ENCODE data around the gene FGFR1OP2. TPM values are rescaled to one million over a fixed set of nuclear protein-coding genes. Genes with fewer than 3 reads are reported as not detected.

The FGFR1OP2 gene
- total RNA-seq, 4 donors from 2014 or later, result 68.1 to 134 (median 96.9) TPM

- Histone ChIP-seq H3K27me3 (no peaks in the 10 kb centered on the region), H3K9me3 (no peaks in the 10 kb centered on the region), H3K4me1 (no peaks in the 10 kb centered on the region), H3K36me3 (peaks cover 11 to 24% of the 10 kb centered on the region in 2 donors), H3K4me3 (replicated peaks in 1 of 3) (no peak overlapping the region), H3K27ac (no peak overlapping the region)
- 88 to 94% methylated on average over 5 of the region's 5 CpGs for WGBS, 2 donors
- no peak for TF ChIP-seq POLR2A (IDR thresholded peaks at IDR 0.05)
- TF ChIP-seq, protein P1, sequence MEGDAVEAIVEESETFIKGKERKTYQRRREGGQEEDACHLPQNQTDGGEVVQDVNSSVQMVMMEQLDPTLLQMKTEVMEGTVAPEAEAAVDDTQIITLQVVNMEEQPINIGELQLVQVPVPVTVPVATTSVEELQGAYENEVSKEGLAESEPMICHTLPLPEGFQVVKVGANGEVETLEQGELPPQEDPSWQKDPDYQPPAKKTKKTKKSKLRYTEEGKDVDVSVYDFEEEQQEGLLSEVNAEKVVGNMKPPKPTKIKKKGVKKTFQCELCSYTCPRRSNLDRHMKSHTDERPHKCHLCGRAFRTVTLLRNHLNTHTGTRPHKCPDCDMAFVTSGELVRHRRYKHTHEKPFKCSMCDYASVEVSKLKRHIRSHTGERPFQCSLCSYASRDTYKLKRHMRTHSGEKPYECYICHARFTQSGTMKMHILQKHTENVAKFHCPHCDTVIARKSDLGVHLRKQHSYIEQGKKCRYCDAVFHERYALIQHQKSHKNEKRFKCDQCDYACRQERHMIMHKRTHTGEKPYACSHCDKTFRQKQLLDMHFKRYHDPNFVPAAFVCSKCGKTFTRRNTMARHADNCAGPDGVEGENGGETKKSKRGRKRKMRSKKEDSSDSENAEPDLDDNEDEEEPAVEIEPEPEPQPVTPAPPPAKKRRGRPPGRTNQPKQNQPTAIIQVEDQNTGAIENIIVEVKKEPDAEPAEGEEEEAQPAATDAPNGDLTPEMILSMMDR (IDR thresholded peaks at IDR 0.05), result no peak
- no peak for DNase-seq
- intact Hi-C loops (cut with DNase I), result no loop called here
Measured at GRCh38 chr12:26928661-26929060, 9.6 kb upstream of the FGFR1OP2 start.

GRCh38 chr12:26929590-26929989 lies 8.7 kb upstream of the FGFR1OP2 start:
- no peaks in the 10 kb centered on the region for H3K27me3 ChIP-seq
- H3K36me3 ChIP-seq, result peaks cover 11 to 20% of the 10 kb centered on the region in 2 donors
- DNase-seq, result no peak
- no peak overlapping the region for H3K27ac ChIP-seq
- WGBS, 2 donors, result 94 to 97% methylated on average over 2 of the region's 2 CpGs
- TF ChIP-seq, protein P1 (IDR thresholded peaks at IDR 0.05), result no peak
- TF ChIP-seq POLR2A (IDR thresholded peaks at IDR 0.05), result no peak
- H3K4me1 ChIP-seq, result no peaks in the 10 kb centered on the region
- H3K4me3 ChIP-seq (replicated peaks in 1 of 3), result no peak overlapping the region
- no peaks in the 10 kb centered on the region for H3K9me3 ChIP-seq
- intact Hi-C loops (cut with DNase I), result no loop called here

- TF ChIP-seq POLR2A (IDR thresholded peaks at IDR 0.05), result no peak
- TF ChIP-seq, protein P1 (IDR thresholded peaks at IDR 0.05), result no peak
- 83 to 90% methylated on average over 7 of the region's 7 CpGs for WGBS, 2 donors
- H3K9me3 ChIP-seq, result no peaks in the 10 kb centered on the region
- no peak overlapping the region for H3K4me3 ChIP-seq (replicated peaks in 1 of 3)
- intact Hi-C loops (cut with DNase I), result no loop called here
- H3K36me3 ChIP-seq, result no peaks in the 10 kb centered on the region
- DNase-seq, result peak in 1 of 2 donors; percentile 4
- H3K27ac ChIP-seq, result no peak overlapping the region
- H3K4me1 ChIP-seq, result peaks cover 23 to 26% of the 10 kb centered on the region in 2 donors
- H3K27me3 ChIP-seq, result no peaks in the 10 kb centered on the region
Measured at GRCh38 chr12:26935636-26936378, 2.5 kb upstream of the FGFR1OP2 start.

DNA sequence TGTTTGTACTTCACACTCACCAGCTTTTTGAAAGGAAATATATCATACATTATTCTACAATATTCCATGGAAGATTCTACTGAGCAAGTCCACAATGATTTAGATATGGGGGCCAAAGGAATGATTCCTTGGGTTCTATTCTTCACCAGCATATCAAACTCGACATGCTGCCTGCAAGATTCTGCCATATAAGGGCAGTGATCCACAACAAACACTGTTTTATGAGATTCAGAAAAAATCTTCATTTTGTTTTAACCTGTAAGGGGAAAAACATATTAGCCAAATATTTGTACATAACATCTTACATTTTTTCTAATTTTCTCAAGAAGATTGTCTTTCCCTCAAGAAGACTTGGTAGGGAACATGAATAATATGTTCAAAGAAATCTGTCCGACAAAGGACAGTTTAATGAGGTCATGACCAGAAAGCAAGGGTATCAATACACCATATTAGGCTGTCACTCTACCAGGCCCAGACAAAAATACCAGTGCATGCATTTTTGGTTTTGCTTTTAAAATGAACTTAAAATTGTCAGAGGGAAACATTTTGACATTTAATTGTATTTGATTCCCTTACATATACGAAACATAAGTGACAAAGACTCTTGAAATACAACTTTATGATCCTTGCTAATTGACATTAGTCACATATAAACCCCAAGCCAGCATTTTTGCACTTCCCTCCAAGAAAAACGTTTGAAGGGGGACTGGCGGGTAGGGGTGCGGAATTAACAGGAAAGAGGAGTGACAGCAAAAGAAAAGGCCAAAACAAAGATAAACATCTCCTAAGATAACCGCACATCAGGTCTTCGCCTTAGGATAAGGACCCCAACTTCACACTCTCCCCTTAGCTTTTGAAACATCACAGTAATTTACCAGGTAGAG lies 1.5 kb upstream of the FGFR1OP2 start:
- no peak for DNase-seq
- Histone ChIP-seq H3K4me1 (peaks cover 28 to 36% of the 10 kb centered on the region in 2 donors), H3K27me3 (no peaks in the 10 kb centered on the region), H3K9me3 (no peaks in the 10 kb centered on the region), H3K4me3 (replicated peaks in 1 of 3) (peak overlapping the region in 1 of 3 donors; percentile 85), H3K36me3 (no peaks in the 10 kb centered on the region), H3K27ac (no peak overlapping the region)
- no peak for TF ChIP-seq POLR2A (IDR thresholded peaks at IDR 0.05)
- TF ChIP-seq, protein P1 (IDR thresholded peaks at IDR 0.05), result no peak
- WGBS, 2 donors, result 25 to 32% methylated on average over 8 of the region's 8 CpGs
- intact Hi-C loops (cut with DNase I), result no loop called here
